Measurements from ENCODE around the gene PROZ. TPM values are rescaled to one million over a fixed set of nuclear protein-coding genes. Genes with fewer than 3 reads are reported as not detected.

Gene PROZ
- polyA plus RNA-seq, 1 donor (not counting 4 experiments of a cell fraction or from before 2014, with no cell fraction given): not detected

DNA sequence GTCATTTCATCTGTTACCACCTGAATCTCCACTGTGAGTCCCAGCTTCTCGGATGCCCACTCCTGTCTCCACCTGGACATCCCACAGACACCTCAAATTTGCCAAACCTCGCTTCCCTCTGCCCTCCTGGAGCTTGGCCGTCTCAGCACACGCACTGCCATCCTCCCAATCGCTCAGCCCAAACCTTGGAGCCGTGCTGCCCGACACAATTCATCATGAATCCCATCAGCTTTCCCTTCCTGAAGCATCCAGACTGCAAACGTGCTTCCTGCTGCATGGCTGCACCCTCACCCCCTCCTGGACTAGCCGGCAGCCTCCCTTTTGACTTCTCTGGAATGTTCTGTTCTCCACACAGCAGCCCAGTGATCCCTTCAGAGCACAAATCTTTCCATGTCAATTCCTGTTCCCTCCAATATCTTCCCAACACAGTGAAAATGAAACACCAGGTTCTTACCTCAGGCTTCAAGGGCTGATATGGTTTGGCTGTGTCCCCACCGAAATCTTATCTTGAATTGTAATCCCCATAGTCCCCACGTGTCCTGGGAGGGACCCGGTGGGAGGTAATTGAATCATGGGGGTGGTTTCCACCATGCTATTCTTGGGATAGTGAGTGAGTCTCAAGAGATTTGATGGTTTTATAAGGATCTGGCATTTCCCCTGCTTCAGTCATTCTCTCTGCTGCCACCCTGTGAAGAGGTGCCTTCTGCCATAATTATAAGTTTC lies 1.1 kb upstream of the PROZ start:
- FAIRE-seq: no peak
- no peaks in the 10 kb centered on the region for H3K9me1 ChIP-seq (ENCODE audit: control insufficient read depth, extremely low read depth, insufficient read depth, low read length)
- no peak overlapping the region for H3K9ac ChIP-seq (ENCODE audit: control insufficient read depth, extremely low read depth, insufficient read depth, low read length)
- no peak overlapping the region for H3K4me3 ChIP-seq (ENCODE audit: control insufficient read depth in 2 of 3, extremely low read depth in 1 of 3, insufficient read depth in 2 of 3, low read depth in 1 of 3, low read length in 3 of 3)
- no peak for DNase-seq (ENCODE audit: low read depth, low spot score)
- H3K27ac ChIP-seq (ENCODE audit: control insufficient read depth, insufficient read depth, low read length): no peak overlapping the region
- peaks cover 27% of the 10 kb centered on the region for H3K27me3 ChIP-seq (ENCODE audit: control insufficient read depth, extremely low read depth, insufficient read depth, low read length)
- peaks cover 9% of the 10 kb centered on the region for H3K4me1 ChIP-seq (ENCODE audit: control insufficient read depth, extremely low read depth, insufficient read depth, low read length)
- dilution Hi-C loops (cut with MboI; ENCODE audit: extremely low pct_ligation_motif_present, low sequenced_read_pairs): no loop called here
- TF ChIP-seq, protein P1, sequence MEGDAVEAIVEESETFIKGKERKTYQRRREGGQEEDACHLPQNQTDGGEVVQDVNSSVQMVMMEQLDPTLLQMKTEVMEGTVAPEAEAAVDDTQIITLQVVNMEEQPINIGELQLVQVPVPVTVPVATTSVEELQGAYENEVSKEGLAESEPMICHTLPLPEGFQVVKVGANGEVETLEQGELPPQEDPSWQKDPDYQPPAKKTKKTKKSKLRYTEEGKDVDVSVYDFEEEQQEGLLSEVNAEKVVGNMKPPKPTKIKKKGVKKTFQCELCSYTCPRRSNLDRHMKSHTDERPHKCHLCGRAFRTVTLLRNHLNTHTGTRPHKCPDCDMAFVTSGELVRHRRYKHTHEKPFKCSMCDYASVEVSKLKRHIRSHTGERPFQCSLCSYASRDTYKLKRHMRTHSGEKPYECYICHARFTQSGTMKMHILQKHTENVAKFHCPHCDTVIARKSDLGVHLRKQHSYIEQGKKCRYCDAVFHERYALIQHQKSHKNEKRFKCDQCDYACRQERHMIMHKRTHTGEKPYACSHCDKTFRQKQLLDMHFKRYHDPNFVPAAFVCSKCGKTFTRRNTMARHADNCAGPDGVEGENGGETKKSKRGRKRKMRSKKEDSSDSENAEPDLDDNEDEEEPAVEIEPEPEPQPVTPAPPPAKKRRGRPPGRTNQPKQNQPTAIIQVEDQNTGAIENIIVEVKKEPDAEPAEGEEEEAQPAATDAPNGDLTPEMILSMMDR (optimal IDR thresholded peaks at IDR 0.05 in 1 of 3, IDR thresholded peaks at IDR 0.05 in 1 of 3, conservative IDR thresholded peaks at IDR 0.05 in 1 of 3; ENCODE audit: extremely low read depth in 1 of 3, insufficient read depth in 2 of 3, low read length in 3 of 3): no peak
- no peak for TF ChIP-seq EZH2 (IDR thresholded peaks at IDR 0.05; ENCODE audit: low read length)
- H4K20me1 ChIP-seq (ENCODE audit: control insufficient read depth, extremely low read depth, insufficient read depth, low read length): no peaks in the 10 kb centered on the region
- no peak overlapping the region for H2AFZ ChIP-seq (ENCODE audit: control insufficient read depth, low read length)
- H3K79me2 ChIP-seq (ENCODE audit: control insufficient read depth, insufficient read depth, low read length): no peaks in the 10 kb centered on the region
- no peaks in the 10 kb centered on the region for H3K36me3 ChIP-seq (ENCODE audit: control insufficient read depth in 2 of 2, extremely low read depth in 1 of 2, insufficient read depth in 2 of 2, low read length in 2 of 2)
- no peaks in the 10 kb centered on the region for H3K9me3 ChIP-seq (ENCODE audit: control insufficient read depth, low read depth, low read length)
- no peak overlapping the region for H3K4me2 ChIP-seq (ENCODE audit: control insufficient read depth, extremely low read depth, insufficient read depth, low read depth, low read length)

DNA sequence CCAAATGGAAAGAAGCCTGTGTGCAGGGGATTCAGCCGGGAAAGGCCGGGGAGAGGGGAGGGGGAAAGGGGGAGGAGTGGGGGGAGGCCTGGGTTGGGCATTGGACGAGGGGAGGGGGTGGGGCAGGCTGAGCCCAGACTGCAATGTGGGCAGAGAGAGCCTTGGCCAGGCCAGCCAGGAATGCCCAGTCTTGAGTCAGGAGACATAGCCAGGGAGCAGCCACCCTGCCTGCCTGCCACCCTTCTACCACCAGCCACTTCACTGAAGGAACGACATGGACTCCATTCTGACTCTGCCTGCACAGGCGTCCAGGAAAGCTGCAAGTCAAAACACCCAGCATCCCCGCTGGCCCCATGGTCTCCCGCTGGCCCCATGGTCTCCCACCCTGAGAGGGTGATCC lies 498 bp downstream of the PROZ start:
- no peaks in the 10 kb centered on the region for H3K36me3 ChIP-seq (ENCODE audit: control insufficient read depth in 2 of 2, extremely low read depth in 1 of 2, insufficient read depth in 2 of 2, low read length in 2 of 2)
- H3K27me3 ChIP-seq (ENCODE audit: control insufficient read depth, extremely low read depth, insufficient read depth, low read length): peaks cover 20% of the 10 kb centered on the region
- H4K20me1 ChIP-seq (ENCODE audit: control insufficient read depth, extremely low read depth, insufficient read depth, low read length): no peaks in the 10 kb centered on the region
- H3K79me2 ChIP-seq (ENCODE audit: control insufficient read depth, insufficient read depth, low read length): no peaks in the 10 kb centered on the region
- H3K4me3 ChIP-seq (ENCODE audit: control insufficient read depth in 2 of 3, extremely low read depth in 1 of 3, insufficient read depth in 2 of 3, low read depth in 1 of 3, low read length in 3 of 3): no peak overlapping the region
- no peak overlapping the region for H3K4me2 ChIP-seq (ENCODE audit: control insufficient read depth, extremely low read depth, insufficient read depth, low read depth, low read length)
- dilution Hi-C loops (cut with MboI; ENCODE audit: extremely low pct_ligation_motif_present, low sequenced_read_pairs): no loop called here
- no peak overlapping the region for H2AFZ ChIP-seq (ENCODE audit: control insufficient read depth, low read length)
- TF ChIP-seq, protein P1 (optimal IDR thresholded peaks at IDR 0.05 in 1 of 3, IDR thresholded peaks at IDR 0.05 in 1 of 3, conservative IDR thresholded peaks at IDR 0.05 in 1 of 3; ENCODE audit: extremely low read depth in 1 of 3, insufficient read depth in 2 of 3, low read length in 3 of 3): no peak
- TF ChIP-seq EZH2 (IDR thresholded peaks at IDR 0.05; ENCODE audit: low read length): no peak
- H3K27ac ChIP-seq (ENCODE audit: control insufficient read depth, insufficient read depth, low read length): no peak overlapping the region
- H3K9ac ChIP-seq (ENCODE audit: control insufficient read depth, extremely low read depth, insufficient read depth, low read length): no peak overlapping the region
- H3K9me1 ChIP-seq (ENCODE audit: control insufficient read depth, extremely low read depth, insufficient read depth, low read length): no peaks in the 10 kb centered on the region
- no peaks in the 10 kb centered on the region for H3K9me3 ChIP-seq (ENCODE audit: control insufficient read depth, low read depth, low read length)
- no peak for FAIRE-seq
- no peaks in the 10 kb centered on the region for H3K4me1 ChIP-seq (ENCODE audit: control insufficient read depth, extremely low read depth, insufficient read depth, low read length)
- no peak for DNase-seq (ENCODE audit: low read depth, low spot score)
